ENCODE data around the gene SPARC.

SPARC gene

GRCh38 chr5:151657114-151657513, 29.6 kb downstream of the SPARC start:
- no peak for DNase-seq

GRCh38 chr5:151656311-151656710, 30.4 kb downstream of the SPARC start:
- no peak for DNase-seq

DNA sequence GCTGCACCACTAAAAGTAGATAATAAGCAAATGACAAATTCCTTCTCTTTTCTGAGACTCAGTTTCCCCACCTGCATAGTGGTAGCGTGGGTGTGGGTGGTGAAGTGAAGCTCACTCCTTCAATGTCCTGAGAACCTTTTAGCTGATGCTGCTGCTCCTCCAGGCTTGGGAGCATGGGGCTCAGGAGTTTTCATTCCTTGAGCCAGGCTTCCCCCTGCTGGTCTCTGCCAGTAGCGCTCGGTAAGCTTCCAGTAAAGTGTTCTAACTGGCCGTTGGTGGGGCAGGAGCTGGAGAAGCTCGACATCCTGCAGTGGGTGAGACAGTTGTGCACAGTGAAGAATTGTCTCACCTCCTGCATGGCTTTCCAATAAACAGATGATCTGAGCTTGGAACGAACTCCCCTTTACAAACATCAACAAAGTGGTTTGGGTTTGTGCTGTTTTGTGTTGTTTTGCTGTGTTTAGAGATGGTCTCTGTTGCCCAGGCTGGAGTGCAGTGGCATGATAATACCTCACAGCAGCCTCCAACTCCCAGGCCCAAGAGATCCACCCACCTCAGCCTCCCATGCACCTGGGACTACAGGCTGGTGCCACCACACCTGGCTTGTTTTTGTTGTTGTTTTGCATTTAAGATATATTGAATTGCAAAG, 34.6 kb downstream of the SPARC start:
- peak; percentile 65 to 68 for DNase-seq

- DNase-seq = no peak
Measured at GRCh38 chr5:151648988-151649387, 37.7 kb downstream of the SPARC start.

GRCh38 chr5:151648089-151648488, 38.6 kb downstream of the SPARC start:
- DNase-seq = no peak

GRCh38 chr5:151647320-151647861, 39.3 kb downstream of the SPARC start:
- DNase-seq = peak in 1 of 2 experiments; percentile 13

DNA sequence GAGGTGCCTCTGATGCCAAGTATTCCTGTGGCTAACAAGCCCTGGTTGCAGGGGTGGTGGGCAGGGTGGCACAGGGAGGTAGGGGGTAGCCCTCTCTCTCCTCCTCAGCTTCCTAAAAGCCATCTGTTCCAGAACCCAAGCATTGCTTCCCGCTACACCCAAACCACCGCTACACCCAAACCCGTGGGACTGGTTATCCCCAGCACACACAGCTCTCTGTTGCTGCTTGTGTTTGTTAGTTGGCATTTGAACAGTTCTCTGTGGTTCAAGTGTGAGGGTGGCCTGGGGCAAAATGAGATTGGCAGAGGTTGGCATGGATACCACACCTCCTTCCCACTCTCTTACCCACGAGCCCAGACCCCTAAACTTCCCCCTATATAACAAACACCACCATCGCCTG, 40.4 kb downstream of the SPARC start:
- DNase-seq = no peak

DNA sequence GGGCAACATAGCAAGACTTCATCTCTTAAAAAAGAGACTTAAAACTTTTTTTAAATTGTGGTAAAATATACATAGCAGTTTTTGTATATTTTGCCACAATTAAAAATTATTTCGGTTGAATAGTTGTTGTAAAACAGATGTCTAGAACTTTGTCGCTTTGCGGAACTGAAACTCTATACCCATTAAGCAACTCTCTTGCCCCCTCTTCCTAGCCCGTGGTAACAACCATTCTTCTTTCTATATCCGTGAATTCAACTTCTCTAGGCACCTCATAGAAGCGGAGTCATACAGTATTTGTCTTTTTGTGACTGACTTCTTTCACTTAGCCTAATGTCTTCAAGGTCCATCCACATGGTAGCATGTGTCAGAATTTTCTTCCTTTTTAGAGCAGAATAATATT, 43.3 kb downstream of the SPARC start:
- DNase-seq = no peak

DNA sequence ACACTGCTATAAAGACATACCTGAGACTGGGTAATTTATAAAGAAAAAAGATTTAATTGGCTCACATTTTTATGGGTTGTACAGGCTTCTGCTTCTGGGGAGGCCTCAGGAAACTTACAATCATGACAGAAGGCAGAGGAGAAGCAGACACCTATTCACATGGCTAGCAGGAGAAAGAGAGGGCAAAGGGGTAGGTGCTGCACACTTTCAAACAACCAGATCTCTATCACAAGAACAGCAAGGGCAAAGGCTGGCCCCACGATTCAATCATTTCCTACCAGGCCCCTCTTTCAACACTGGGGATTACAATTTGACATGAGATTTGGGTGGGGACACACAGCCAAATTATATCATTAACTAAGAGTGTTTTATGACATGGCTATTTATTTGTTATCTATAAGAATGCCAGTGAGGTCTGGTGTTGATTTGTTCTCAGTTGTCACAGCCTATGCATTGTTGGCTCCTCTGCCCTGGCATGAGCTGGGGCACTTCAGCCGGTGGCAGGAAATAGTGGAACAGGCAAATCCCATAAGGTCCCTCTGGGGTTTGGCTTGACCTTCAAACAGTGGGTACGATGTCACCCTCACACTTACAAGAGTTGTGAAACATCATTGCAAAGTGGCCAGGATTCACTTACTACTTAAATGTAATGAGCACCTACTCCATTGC, 44.1 kb downstream of the SPARC start:
- DNase-seq = no peak

DNA sequence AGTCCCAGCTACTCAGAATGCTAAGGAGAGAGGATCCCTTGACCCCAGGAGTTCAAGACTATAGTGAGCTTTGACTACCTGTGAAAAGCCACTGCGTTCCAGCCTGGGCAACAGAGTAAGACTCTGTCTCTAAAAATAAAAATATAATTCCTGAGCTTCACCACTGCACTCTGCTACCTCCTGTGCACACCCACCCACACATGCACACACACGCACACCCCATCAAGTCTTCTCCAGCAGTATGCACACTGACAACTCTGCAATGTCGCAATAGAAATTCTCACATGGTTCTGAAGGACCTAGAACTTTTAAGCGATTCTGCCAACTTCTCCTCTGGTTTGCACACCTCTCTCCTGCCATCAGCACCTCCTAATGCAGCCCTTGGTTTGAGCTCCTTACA, 48.1 kb downstream of the SPARC start:
- DNase-seq = no peak

DNA sequence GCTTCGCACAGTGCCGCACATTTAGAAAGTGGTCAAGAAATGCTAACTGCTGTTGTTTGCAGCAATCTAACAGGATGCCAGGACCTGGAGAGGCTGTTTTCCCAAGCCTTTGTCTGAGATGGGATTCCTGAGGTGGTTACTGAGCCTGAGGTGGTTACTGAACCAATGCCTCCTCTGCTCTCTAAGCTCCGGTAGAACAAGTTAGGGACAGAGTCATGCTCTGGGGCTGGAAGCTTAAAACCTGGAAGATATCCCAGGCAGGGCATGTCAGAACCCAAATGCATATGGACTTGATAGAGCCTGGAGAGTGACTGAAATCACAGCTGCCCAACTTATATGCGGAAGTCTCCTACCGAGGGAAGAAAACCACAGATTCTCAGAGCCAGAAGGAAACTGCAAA, 49.0 kb downstream of the SPARC start:
- DNase-seq = no peak

GRCh38 chr5:151633892-151634291, 52.8 kb downstream of the SPARC start:
- DNase-seq = no peak

DNA sequence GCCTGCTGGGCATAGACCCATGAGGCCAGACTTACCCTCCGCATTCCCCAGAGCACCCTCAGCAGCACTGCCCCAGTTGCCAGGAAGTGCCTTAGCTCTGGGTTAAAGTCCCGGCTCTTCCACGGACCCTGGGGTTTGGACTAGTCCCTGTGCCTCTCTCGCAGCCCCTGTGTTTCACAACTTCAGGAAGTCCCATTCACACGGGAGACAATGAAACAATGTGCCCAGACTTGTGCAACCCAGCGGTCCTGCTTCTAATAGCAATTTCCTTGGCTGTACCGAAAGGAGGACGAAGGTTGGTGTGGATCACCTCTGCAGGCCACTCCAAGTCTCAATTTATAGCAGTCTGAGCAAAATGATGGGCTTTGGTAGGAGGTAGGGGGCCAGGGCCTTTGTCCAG, 53.8 kb downstream of the SPARC start:
- no peak for DNase-seq

GRCh38 chr5:151632524-151632923, 54.2 kb downstream of the SPARC start:
- no peak for DNase-seq

DNA sequence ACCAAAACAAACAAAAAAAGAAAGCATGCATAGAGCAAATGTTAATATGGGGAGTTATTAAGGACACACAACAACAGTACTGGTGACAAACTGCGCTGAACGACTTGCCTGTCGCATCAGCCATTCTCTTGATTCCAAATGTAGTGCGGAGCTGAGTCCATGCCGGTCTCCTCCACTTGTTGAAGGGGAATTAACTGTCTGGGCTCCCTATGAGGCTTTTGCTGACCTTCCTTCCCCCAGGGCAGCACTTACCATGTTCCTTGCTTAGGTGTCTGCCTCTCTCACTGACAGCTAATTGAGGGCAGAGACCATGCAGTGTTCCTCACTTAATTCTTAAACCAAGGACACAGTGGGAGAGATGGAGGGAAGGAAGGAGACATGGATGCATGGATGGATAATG, 54.8 kb downstream of the SPARC start:
- no peak for DNase-seq

GRCh38 chr5:151630088-151630487, 56.6 kb downstream of the SPARC start:
- DNase-seq = no peak

GRCh38 chr5:151628112-151628823, 58.4 kb downstream of the SPARC start:
- DNase-seq = no peak

DNA sequence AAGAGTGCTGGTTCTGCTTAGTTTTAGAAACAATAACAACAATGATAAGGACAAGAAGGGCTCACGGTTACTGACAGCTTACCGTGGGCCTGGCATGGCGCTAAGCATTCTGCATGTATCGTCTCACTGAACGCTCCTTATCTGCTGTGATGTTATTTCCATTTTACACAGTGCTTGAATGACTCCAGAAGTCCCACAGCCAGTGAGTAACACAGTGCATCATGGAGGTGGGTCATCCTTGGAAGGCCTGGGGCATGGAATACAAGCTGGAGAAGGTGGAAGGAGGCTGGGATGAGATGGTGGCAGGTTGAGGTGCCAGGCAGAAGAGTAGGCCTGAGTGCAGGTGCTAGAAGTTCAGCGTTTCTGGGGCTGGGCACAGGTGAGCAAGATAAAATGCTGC, 59.1 kb downstream of the SPARC start:
- no peak for DNase-seq

- no peak for DNase-seq
Measured at GRCh38 chr5:151625285-151625684, 61.4 kb downstream of the SPARC start.

- no peak for DNase-seq
Measured at GRCh38 chr5:151624476-151624875, 62.2 kb downstream of the SPARC start.

DNA sequence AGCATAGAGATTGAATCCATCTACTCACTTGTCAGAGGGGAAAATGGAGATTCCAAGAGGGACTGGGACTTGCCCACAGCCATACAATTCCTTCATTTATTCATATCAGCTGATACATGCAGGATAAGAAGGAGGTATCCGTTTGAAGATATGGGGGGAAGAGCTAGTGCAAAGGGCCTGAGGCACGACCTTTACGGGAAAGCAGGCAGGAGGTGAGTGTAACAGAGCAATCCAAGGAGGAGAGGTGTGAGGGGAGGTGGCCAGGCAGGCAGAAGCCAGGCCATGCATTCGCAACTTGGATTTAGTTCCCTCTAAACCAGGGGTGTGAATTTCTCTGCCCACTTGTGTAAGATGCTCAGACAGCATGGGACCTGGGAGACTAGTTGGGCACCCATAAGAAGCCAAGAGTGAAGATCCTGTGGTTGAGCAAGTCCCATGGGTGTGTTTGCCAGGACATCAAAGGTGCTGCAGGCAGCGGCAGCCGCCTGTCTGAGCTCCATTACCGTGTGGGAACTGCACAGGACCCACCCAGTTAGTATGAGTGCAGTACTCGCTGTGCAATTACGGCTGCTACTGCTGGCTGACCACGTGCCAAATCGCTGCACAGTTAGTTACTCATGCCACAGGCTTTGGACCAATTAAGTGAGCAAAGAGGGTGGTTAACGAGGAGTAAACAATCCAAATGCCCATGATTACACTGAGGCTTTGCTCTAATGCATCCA, 64.2 kb downstream of the SPARC start:
- DNase-seq = no peak

GRCh38 chr5:151620461-151620840, 66.3 kb downstream of the SPARC start:
- DNase-seq = no peak

- no peak for DNase-seq
Measured at GRCh38 chr5:151619812-151620460, 66.8 kb downstream of the SPARC start.
